Mucosa of descending colon (tissue), 3 donors: ENCODE results near the gene SFXN2. TPM values are rescaled to one million over a fixed set of nuclear protein-coding genes. Genes with fewer than 3 reads are reported as not detected.

Experiments used
- ATAC-seq: fragments of 200-7000 bp; cut with Tn5 transposase; one replicate; pipeline ENCODE4 v1.9.1; 2020; ENCODE audit warnings: mild to moderate bottlenecking, moderate library complexity
- DNase-seq, 3 donors: peaks; one replicate each; pipeline ENCODE4 v3.0.0-alpha.2; 2020
- H3K36me3 ChIP-seq: fragments of 200-600 bp; one replicate; pipeline ENCODE4 v1.8.0; 2021; ENCODE audit warnings: low read depth, mild to moderate bottlenecking
- H3K4me1 ChIP-seq: fragments of 200-600 bp; one replicate; pipeline ENCODE4 v1.8.0; 2021; ENCODE audit warnings: low read depth, mild to moderate bottlenecking
- H3K4me3 ChIP-seq: fragments of 200-600 bp; one replicate; pipeline ENCODE4 v1.8.0; 2021; ENCODE audit warnings: mild to moderate bottlenecking
- H3K9me3 ChIP-seq: fragments of 200-600 bp; one replicate; pipeline ENCODE4 v1.8.0; 2021; ENCODE audit warnings: mild to moderate bottlenecking
- intact Hi-C, 2 donors: fragments of 100-400 bp; cut with DNase I in 1 of 2; cut with micrococcal nuclease in 1 of 2; formaldehyde crosslinking; loops; one replicate each; pipeline versions ENCODE4 v1.11.0 to v1.11.1; 2022; cut with DNase I, micrococcal nuclease
- total RNA-seq, 3 donors: library from RNA; stranded (reverse); fragmentation: NEBNext Ultra II Directional in 2 of 3; extraction: Animal tissue kit (Norgen Biotek cat#: 25700) in 2 of 3; gene quantifications; one replicate each; pipeline versions ENCODE4 v1.2.1 to v1.2.4, GENCODE V29; 2021 to 2023
- TF ChIP-seq, protein P1 (sequence below): fragments of 200-600 bp; IDR thresholded peaks from one replicate; pipeline ENCODE4 v1.8.0; 2022; ENCODE audit warnings: antibody characterized with exemption, mild to moderate bottlenecking
- donor health status: DM: no; HTN: no; CAD: no; lungs with moderate emphysema.
- donor health status: DM: no; HTN: no; CAD: no.
- donor health status: DM: no; HTN: yes; CAD: no.

SFXN2 gene
- total RNA-seq, 3 donors from 2014 or later, result 6.9 to 19.1 (median 14.2) TPM

DNA sequence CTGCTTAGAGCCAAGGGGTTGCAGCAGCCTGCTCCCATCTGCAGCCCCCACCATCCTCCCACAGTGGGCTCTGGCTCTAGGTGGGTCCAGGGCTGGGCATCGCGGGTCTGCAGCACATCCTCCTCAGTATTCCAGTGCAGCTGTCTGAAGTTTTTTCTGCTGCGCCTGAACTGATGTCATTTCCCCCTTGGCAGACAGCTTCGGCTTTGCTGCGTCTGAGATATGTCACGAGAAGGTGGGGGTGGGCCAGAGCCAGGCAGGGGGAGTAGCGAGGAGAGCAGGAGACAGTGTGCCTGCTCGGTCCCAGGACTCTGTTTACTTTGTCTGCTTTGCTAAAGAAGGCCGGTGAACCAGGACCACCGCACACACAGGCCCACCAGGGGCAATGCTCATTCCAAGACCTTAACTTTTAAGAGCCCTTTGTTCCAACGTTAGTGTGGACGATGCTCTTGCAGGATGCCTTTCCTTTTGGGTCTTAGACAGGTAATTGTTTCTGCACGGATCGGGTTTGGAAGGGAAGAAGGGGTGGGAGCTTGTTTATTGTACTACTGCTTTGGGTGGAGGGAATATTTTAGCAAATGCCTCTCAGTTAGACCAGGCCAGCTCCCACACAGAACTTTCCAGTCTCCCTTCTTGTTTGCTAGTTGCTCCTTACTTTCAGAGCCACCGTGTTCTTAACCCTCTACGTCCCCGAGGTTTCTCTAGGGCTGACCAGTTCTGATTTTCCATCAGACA lies 61.7 kb downstream of the SFXN2 start:
- TF ChIP-seq, protein P1, sequence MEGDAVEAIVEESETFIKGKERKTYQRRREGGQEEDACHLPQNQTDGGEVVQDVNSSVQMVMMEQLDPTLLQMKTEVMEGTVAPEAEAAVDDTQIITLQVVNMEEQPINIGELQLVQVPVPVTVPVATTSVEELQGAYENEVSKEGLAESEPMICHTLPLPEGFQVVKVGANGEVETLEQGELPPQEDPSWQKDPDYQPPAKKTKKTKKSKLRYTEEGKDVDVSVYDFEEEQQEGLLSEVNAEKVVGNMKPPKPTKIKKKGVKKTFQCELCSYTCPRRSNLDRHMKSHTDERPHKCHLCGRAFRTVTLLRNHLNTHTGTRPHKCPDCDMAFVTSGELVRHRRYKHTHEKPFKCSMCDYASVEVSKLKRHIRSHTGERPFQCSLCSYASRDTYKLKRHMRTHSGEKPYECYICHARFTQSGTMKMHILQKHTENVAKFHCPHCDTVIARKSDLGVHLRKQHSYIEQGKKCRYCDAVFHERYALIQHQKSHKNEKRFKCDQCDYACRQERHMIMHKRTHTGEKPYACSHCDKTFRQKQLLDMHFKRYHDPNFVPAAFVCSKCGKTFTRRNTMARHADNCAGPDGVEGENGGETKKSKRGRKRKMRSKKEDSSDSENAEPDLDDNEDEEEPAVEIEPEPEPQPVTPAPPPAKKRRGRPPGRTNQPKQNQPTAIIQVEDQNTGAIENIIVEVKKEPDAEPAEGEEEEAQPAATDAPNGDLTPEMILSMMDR, result no peak
- ATAC-seq, result peak; percentile 61

GRCh38 chr10:102776779-102777456 lies 62.5 kb downstream of the SFXN2 start:
- H3K9me3 ChIP-seq, result no peaks in the 10 kb centered on the region
- no peaks in the 10 kb centered on the region for H3K36me3 ChIP-seq
- DNase-seq (peak in 2 of 3 donors; percentile 57 to 60), ATAC-seq (peak; percentile 76)
- TF ChIP-seq, protein P1, result no peak
- no peak overlapping the region for H3K4me3 ChIP-seq
- intact Hi-C loops, result no loop called here
- peaks cover 6% of the 10 kb centered on the region for H3K4me1 ChIP-seq

More for the DNA sequence above, 61.7 kb downstream of the SFXN2 start:
- Histone ChIP-seq H3K36me3 (no peaks in the 10 kb centered on the region), H3K9me3 (no peaks in the 10 kb centered on the region), H3K4me3 (no peak overlapping the region), H3K4me1 (peaks cover 6% of the 10 kb centered on the region)
- intact Hi-C loops, result no loop called here
- DNase-seq, result peak; percentile 43 to 72 (median 65)

GRCh38 chr10:102777711-102778453 lies 63.4 kb downstream of the SFXN2 start:
- Histone ChIP-seq H3K36me3 (no peaks in the 10 kb centered on the region), H3K4me1 (peaks cover 6% of the 10 kb centered on the region), H3K4me3 (no peak overlapping the region), H3K9me3 (no peaks in the 10 kb centered on the region)
- ATAC-seq, result no peak
- intact Hi-C loops, result no loop called here
- DNase-seq, result no peak
- TF ChIP-seq, protein P1, result no peak

DNA sequence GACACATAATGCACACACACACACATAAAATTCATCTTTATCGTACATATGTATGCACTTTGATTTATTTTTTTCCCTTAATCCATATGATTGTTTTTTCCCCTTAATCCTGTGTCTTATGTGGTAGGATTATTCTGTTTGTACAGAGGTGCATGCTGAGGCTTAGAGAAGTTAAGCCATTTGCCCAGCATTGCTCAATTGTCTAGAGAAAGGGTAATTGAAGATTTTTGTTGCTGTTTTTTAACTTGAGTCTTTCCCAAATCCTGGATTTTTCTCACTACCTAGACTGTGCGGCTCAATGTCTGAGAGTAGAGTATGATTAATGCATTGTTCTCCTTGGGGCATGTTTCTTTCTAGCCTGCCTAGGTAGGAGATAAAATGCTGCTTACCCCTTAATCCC lies 64.3 kb downstream of the SFXN2 start:
- TF ChIP-seq, protein P1, result no peak
- H3K4me1 ChIP-seq, result peaks cover 10% of the 10 kb centered on the region
- H3K9me3 ChIP-seq, result no peaks in the 10 kb centered on the region
- no peak overlapping the region for H3K4me3 ChIP-seq
- no peak for DNase-seq
- ATAC-seq, result no peak
- intact Hi-C loops, result no loop called here
- H3K36me3 ChIP-seq, result no peaks in the 10 kb centered on the region

- H3K4me1 ChIP-seq, result peaks cover 8% of the 10 kb centered on the region
- TF ChIP-seq, protein P1, result no peak
Measured at GRCh38 chr10:102779680-102780526, 65.5 kb downstream of the SFXN2 start.

More at GRCh38 chr10:102779680-102780526, 65.5 kb downstream of the SFXN2 start:
- no peak for DNase-seq
- Histone ChIP-seq H3K4me3 (no peak overlapping the region), H3K9me3 (no peaks in the 10 kb centered on the region), H3K36me3 (no peaks in the 10 kb centered on the region)
- no peak for ATAC-seq
- intact Hi-C loops, result no loop called here
